NCI-H345 treated with DMSO at 0.1 percent for 48 hours (cell line): Measurements from ENCODE around the gene LENG1.

Experiments
- DNase-seq: peaks from one replicate; lab custom pipeline; 2025; ENCODE audit not compliant: unreplicated experiment; lab: John Stamatoyannopoulos, UW

The LENG1 gene

DNA sequence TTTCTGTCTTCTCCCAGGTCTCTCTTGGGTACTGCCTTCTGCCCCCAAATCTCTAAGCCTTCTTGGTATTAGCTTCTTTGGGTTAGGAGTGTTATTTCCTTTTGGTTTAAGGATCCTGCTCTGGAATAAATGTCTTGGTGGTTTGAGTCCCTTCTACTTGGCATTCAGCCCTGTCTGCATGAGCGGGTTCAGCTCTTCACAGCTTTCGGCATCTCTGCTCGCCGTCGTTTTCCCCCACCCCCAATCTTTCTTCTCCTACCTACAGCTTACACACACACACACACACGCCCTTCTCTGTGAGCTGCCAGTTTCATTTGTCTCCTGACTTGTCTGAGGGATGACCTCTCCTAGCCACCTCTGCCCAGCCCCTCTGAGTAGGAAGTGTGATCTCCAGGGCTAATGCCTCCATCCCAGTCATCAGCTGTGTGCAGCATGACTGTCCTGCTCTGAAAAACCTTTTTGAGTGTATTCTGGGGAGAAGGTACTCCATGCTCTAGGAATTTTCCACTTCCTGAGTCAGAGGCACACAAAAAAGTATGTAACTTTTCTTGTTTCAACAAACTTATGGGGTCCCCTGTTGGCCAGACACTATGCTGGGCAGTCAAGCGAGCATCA, 17.2 kb downstream of the LENG1 start:
- DNase-seq: no peak

- DNase-seq: no peak
These were observed 18.2 kb downstream of the LENG1 start for GRCh38 chr19:54141356-54141755.

GRCh38 chr19:54138489-54139256, 20.8 kb downstream of the LENG1 start:
- DNase-seq: no peak

- no peak for DNase-seq
These were observed 21.6 kb downstream of the LENG1 start, which contains the start of gene CNOT3 for GRCh38 chr19:54137699-54138488. TSS of gene CNOT3 (plus strand) at chr19:54137762. CDS start at chr19:54142979, 5,217 bp downstream.

DNA sequence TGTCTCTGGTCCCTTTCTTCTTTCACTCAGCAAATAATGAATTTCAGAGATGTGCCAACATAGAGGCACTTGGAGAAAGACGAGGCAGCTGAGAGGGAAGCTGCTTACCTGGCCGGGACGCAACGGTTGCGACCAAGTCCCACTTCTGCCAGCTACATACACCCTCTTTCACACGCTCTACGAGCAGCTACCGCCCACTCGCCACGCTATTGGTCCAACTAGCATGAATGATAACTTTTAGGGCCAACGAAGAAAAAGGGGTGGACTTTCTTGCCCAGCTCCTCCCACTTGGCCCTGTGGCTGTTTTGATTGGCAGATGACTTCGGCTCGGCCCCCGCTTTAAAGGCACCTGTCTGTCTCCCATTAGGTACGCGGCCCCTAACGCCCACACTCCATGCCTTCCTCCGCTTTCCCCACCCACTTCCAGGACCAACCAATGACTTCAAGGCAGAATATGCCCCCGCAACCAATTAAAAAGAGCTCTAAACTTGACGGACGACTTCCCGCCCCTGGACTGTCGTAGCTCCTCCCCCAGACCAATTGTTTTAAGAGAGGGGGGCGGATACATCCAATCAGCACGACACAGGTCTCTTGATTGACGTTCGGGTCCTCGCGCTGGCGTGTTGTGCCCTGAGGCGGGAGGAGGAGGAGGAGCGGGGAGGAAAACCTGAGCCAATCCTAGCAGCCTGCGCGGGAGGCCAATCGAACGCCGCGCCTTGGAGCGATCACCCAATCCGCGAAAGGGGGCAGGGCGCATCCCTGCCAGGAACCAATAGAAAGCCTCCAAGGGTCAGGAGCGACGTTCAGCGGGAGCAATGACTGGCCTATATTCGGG, 22.4 kb downstream of the LENG1 start:
- peak; percentile 100 for DNase-seq

DNA sequence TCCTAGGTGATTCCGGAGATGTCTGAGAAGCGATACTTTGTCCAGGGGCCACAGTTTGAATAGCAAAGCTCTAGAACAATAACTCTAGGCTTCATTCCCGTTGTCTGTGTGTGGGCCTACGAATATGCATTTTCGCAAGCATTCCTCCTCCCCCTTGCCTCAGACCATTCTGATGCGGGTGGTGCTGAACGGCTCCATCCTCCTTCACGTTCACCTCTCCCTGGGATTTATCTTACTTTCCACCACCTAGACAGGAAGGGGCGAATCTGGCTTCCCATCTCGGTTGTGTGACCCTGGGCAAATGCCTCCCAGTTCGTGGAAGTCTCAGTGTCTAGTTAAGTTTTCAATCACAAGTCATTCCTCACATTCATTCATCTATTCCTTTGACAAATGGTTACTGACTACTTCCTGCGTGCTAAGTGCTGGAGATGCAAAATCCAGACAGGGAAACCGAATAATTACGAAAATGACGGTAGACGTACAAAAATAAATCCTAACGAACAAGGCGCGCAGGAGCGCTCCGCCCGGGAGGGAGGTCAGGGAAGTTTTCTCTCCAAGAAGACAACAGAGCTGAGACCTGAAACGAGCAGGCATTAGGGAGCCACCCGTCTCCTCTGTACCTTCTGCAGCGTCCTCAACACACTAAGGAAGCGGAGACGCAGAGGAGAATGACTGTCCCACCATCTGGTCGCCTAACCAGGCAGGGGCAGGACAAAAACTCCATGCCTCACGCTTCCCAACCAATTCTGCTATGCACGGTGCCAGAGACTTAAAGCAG, 23.2 kb downstream of the LENG1 start:
- no peak for DNase-seq

DNA sequence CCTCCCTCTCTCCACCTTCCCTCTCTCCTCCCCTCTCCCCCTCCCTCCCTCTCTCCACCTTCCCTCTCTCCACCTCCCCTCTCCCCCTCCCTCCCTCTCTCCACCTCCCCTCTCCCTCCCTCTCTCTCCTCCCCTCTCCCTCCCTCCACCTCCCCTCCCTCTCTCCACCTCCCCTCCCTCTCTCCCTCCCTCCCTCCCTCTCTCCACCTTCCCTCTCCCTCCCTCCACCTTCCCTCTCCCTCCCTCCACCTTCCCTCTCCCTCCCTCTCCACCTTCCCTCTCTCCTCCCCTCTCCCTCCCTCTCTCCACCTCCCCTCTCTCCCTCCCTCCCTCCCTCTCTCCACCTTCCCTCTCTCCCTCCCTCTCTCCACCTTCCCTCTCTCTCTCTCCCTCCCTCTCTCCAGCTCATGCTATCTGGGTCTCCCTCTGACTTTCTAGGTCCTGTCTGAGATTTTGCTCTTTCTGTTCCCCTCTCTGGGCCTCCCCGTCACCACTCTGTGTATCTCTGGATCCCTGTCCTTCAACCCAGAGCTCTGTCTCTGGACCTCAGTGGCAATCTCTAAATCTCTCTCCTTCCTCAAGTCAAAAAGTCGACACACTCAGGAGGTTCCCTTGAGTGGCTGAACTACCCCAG, 25.4 kb downstream of the LENG1 start:
- DNase-seq: no peak

DNA sequence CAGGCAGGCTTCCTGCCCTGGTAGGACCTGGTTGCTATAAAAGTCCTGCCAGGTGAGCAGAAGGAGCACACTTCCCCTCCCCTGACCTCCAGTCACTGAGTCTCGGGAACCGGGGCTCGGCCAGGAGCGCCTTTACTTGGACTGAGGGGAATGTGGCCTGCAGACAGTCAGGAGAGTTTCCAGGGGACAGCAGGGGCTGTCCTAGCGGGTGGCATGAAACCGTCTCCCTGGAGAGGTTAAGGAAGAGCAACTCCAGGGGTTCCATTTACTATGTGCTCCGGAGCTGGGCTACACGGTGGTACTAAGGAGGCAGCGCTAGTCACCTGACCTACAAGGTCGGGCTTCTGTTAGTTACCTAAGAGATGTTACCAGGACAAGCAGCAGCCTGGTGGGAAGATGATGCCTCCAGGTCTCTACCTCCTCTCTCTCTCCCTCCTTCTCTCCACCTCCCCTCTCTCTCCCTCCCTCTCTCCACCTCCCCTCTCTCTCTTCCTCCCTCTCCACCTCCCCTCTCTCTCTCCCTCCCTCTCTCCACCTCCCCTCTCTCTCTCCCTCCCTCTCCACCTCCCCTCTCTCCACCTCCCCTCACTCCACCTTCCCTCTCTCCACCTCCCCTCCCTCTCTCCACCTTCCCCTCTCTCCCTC, 26.1 kb downstream of the LENG1 start:
- peak; percentile 10 for DNase-seq

DNA sequence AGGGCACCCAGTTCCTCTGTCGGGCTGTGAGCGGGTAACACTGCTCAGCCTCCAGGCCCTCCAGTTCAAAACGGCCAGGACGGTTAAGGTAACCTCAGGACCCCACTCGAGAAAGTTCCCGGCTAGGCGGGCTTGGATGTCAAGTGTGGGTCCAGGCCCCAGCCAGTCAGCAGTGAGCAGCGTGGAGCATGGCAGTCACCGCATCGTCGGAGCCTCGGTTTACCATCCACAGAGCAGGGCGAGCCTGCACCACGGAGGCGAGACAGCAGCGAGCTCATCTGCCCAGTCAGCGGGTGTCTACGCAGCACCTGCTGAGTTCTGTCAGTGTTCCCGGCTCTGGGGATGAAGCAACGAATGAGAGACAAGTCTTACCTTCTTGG, 29.9 kb downstream of the LENG1 start:
- DNase-seq: no peak

DNA sequence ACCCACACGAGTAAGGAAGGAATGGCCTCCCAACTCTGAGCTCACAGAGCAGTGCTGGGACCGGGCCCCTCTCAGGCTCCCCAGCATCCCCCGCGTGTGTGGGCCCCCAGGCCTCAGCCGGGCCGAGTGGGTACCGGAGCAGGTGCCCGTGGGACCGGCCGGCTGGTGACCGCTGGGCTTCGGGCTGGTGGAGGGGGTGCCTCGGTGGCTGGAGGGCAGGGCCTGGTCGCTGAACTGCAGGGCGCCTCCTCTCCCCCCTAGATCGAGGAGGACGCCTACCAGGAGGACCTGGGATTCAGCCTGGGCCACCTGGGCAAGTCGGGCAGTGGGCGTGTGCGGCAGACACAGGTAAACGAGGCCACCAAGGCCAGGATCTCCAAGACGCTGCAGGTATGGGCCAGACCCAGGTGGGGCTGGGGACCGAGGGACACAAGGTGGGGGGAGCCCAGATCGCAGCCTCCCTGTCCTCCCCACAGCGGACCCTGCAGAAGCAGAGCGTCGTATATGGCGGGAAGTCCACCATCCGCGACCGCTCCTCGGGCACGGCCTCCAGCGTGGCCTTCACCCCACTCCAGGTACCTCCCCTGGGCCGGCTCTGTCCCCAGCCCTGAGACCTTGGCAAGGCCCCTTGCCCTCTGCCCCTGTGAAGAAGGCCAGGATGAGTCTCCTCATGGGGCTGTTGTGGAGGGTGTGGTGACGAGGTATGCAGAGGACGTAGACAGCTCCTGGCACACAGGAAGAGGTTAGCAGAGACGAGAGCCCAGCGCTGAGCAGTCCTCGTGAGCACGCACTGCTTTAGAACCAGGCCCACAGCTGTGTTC, 30.5 kb downstream of the LENG1 start:
- DNase-seq: no peak

- DNase-seq: no peak
These were observed 31.1 kb downstream of the LENG1 start for GRCh38 chr19:54128441-54128725.

- no peak for DNase-seq
These were observed 31.7 kb downstream of the LENG1 start for GRCh38 chr19:54127688-54128440.

GRCh38 chr19:54125713-54126112, 33.8 kb downstream of the LENG1 start:
- DNase-seq: no peak

DNA sequence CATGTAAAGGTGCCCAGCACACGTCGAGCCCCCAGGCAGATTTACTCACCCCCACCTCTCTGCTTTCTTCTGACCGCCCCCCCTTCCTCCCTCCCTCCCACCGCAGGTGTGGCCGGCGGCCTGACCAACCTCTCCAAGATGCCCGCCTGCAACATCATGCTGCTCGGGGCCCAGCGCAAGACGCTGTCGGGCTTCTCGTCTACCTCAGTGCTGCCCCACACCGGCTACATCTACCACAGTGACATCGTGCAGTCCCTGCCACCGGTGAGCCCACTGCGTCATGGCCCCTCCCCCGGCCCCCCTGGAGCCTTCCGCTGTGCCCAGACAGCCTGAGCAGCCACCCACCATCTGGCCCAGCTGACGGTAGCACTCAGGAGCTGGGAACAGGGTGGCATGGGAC, 35.1 kb downstream of the LENG1 start:
- no peak for DNase-seq

DNA sequence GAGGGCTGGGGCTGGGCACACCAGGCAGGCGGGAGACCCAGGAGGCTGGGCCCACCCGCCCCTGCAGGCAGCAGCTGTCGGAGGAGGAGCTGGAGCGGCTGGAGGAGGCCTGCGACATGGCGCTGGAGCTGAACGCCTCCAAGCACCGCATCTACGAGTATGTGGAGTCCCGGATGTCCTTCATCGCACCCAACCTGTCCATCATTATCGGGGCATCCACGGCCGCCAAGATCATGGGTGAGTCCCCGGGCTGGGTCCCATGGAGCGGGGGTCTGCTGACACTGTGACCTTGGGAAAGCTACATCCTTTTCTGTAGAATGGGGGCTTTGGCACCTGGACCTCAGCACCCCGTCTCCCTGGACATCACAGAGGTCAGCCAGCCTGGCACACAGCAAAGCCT, 35.8 kb downstream of the LENG1 start:
- no peak for DNase-seq

- DNase-seq: no peak
These were observed 38.3 kb downstream of the LENG1 start for GRCh38 chr19:54121259-54121658.

DNA sequence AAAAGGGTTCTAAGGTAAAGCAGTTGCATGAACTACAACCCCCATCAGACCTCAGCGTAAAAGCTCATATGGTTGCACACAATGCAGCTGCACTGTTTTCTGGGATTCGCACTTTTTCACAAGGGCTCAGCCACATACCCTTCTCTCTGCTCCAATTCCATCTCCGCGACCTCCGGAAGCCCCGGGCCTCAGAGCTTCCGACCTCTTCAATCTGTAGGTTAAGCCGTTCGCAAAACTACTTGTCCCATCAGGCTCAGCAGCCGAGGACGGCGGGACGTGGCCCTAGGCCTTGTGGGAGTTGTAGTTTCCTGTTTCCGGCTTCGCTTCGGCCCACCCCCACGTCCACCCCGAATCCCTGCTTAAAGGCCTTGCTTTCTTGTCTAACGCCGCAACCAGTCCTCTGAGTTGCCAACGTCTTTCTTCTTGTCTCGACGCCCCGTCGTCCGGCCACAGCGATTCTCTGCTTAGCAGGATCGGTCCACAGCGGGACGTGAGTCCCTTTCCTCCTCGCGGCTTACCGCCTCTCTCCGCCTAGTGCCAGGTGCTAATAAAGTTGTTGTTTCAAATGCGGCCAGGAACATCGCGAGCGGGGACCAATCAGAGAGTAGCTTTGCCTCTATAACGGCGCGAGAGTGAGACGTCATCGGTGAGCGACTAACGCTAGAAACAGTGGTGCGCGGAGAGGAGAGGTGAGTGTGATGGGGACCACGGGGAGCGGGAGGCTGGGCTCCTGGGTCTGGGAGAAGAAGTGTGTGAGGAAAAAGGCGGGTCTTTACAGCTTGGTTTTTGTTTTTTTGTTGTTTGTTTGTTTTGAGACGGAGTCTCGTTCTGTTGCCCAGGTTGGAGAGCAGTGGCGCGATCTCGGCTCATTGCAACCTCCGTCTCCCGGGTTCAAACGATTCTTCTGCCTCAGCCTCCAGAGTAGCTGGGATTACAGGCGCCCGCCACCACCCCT, 44.1 kb downstream of the LENG1 start, which contains the start of the genes PRPF31 and TFPT:
TSS of gene PRPF31 (plus strand) at position 646 of the 955 bp plus-strand sequence. CDS start 2,525 bp downstream, outside the sequence.
TSS of gene TFPT (minus strand) at position 549 of the 955 bp plus-strand sequence. CDS start at position 161, 388 bp downstream.
- peak; percentile 86 for DNase-seq
